MM.1S (cell line): ENCODE data around the gene OLIG2.

Source experiments
- DNase-seq: peaks from one replicate; pipeline ENCODE4 v3.0.0-alpha.2; 2015
- H2AFZ ChIP-seq: fragments of 300-600 bp; sonication (generic); 2 replicates; pipeline ENCODE4 v1.6.0; 2016; ENCODE audit warnings: antibody characterized with exemption, low read length
- H3F3A ChIP-seq: fragments of 300-600 bp; sonication (generic); 2 replicates; pipeline ENCODE4 v1.6.1; 2016; ENCODE audit warnings: mild to moderate bottlenecking, antibody characterized with exemption, low read length, moderate library complexity, mixed read lengths; ENCODE audit not compliant: insufficient read depth
- H3K27ac ChIP-seq: fragments of 300-600 bp; sonication (generic); 2 replicates; pipeline ENCODE4 v1.5.1; 2016; ENCODE audit warnings: mild to moderate bottlenecking, low read length
- H3K27me3 ChIP-seq: fragments of 300-600 bp; sonication (generic); replicated peaks from 2 replicates; pipeline ENCODE4 v1.6.0; 2016; ENCODE audit warnings: low read length; ENCODE audit not compliant: insufficient read depth
- H3K36me3 ChIP-seq: fragments of 300-600 bp; sonication (generic); replicated peaks from 2 replicates; pipeline ENCODE4 v1.6.1; 2016; ENCODE audit warnings: mild to moderate bottlenecking, low read length, mixed read lengths; ENCODE audit not compliant: insufficient read depth
- H3K4me1 ChIP-seq: fragments of 300-600 bp; sonication (generic); 2 replicates; pipeline ENCODE4 v1.6.1; 2016; ENCODE audit warnings: low read length, mixed read lengths
- H3K4me2 ChIP-seq: fragments of 300-600 bp; sonication (generic); 2 replicates; pipeline ENCODE4 v1.6.0; 2016; ENCODE audit warnings: low read depth, low read length
- H3K4me3 ChIP-seq: fragments of 300-600 bp; sonication (generic); 2 replicates; pipeline ENCODE4 v1.5.1; 2016; ENCODE audit warnings: low read length, mixed read lengths
- H3K79me2 ChIP-seq: fragments of 300-600 bp; sonication (generic); 2 replicates; pipeline ENCODE4 v1.6.1; 2016; ENCODE audit warnings: mixed run types, low read length, mixed read lengths
- H3K9ac ChIP-seq: fragments of 300-600 bp; sonication (generic); 2 replicates; pipeline ENCODE4 v1.6.1; 2016; ENCODE audit warnings: low read length, mixed read lengths
- H3K9me2 ChIP-seq: fragments of 300-600 bp; sonication (generic); replicated peaks from 2 replicates; pipeline ENCODE4 v1.6.1; 2016; ENCODE audit warnings: mild to moderate bottlenecking, low read length, mixed read lengths; ENCODE audit not compliant: insufficient read depth
- H3K9me3 ChIP-seq: fragments of 300-600 bp; sonication (generic); replicated peaks from 2 replicates; pipeline ENCODE4 v1.6.1; 2016; ENCODE audit warnings: mild to moderate bottlenecking, low read length, mixed read lengths; ENCODE audit not compliant: insufficient read depth
- H4K20me1 ChIP-seq: fragments of 300-600 bp; sonication (generic); 2 replicates; pipeline ENCODE4 v1.6.1; 2016; ENCODE audit warnings: mild to moderate bottlenecking, low read length, moderate library complexity, mixed read lengths; ENCODE audit not compliant: insufficient read depth
- EZH2 ChIP-seq: fragments of 300-600 bp; sonication (generic); optimal IDR thresholded peaks from 2 replicates; pipeline ENCODE3; 2017; ENCODE audit warnings: low read depth, mild to moderate bottlenecking, antibody characterized with exemption, low read length, mixed read lengths
- EZH2phosphoT487 ChIP-seq: fragments of 300-600 bp; sonication (generic); IDR thresholded peaks from 2 replicates; pipeline ENCODE4 v1.6.1; 2018; ENCODE audit warnings: antibody characterized with exemption, low read length
- TF ChIP-seq, protein P1 (sequence below): fragments of 300-600 bp; sonication (generic); IDR thresholded peaks from 2 replicates; pipeline ENCODE4 v1.5.1; 2016; ENCODE audit warnings: antibody characterized with exemption, low read length, mixed read lengths

Gene OLIG2

DNA sequence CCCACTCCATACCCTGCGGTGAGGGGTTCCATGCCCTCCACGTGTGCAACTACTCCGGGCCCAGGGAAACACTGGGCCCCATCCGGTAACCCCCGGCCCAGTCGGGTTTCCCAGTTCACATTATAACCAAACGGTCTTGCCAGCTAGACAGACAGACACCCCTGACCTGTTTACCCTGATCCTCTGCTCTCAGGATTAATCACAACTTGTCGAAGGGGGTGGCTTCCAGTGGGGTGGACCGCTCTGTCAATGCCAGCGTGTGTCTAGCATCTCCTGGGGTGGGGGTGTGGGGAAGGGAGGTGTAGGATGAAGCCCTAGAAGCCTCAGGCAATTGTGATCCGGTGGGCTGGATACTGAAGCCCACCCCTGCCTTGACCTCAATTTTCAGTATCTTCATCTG is 4.6 kb upstream of the OLIG2 start:
- TF ChIP-seq, protein P1, sequence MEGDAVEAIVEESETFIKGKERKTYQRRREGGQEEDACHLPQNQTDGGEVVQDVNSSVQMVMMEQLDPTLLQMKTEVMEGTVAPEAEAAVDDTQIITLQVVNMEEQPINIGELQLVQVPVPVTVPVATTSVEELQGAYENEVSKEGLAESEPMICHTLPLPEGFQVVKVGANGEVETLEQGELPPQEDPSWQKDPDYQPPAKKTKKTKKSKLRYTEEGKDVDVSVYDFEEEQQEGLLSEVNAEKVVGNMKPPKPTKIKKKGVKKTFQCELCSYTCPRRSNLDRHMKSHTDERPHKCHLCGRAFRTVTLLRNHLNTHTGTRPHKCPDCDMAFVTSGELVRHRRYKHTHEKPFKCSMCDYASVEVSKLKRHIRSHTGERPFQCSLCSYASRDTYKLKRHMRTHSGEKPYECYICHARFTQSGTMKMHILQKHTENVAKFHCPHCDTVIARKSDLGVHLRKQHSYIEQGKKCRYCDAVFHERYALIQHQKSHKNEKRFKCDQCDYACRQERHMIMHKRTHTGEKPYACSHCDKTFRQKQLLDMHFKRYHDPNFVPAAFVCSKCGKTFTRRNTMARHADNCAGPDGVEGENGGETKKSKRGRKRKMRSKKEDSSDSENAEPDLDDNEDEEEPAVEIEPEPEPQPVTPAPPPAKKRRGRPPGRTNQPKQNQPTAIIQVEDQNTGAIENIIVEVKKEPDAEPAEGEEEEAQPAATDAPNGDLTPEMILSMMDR, result no peak
- no peak for TF ChIP-seq EZH2phosphoT487
- TF ChIP-seq EZH2, result no peak
- Histone ChIP-seq H3K4me2 (no peak overlapping the region), H3F3A (no peaks in the 10 kb centered on the region), H3K9me3 (no peaks in the 10 kb centered on the region), H3K9me2 (no peaks in the 10 kb centered on the region), H3K9ac (no peak overlapping the region), H3K4me3 (no peak overlapping the region), H4K20me1 (no peaks in the 10 kb centered on the region), H3K27me3 (peaks cover 76% of the 10 kb centered on the region), H3K79me2 (no peaks in the 10 kb centered on the region), H3K36me3 (no peaks in the 10 kb centered on the region), H2AFZ (no peak overlapping the region), H3K27ac (no peak overlapping the region), H3K4me1 (no peaks in the 10 kb centered on the region)
- no peak for DNase-seq

GRCh38 chr21:33021667-33022066 is 4.1 kb upstream of the OLIG2 start:
- Histone ChIP-seq H3F3A (no peaks in the 10 kb centered on the region), H3K79me2 (no peaks in the 10 kb centered on the region), H3K9ac (no peak overlapping the region), H3K4me2 (no peak overlapping the region), H3K9me2 (no peaks in the 10 kb centered on the region), H3K27me3 (peaks cover 82% of the 10 kb centered on the region), H3K27ac (no peak overlapping the region), H3K4me1 (no peaks in the 10 kb centered on the region), H4K20me1 (no peaks in the 10 kb centered on the region), H3K4me3 (no peak overlapping the region), H3K9me3 (no peaks in the 10 kb centered on the region), H3K36me3 (no peaks in the 10 kb centered on the region), H2AFZ (no peak overlapping the region)
- no peak for DNase-seq
- TF ChIP-seq, protein P1, result no peak
- TF ChIP-seq EZH2phosphoT487 (no peak), EZH2 (no peak)

- H3K9me3 ChIP-seq, result no peaks in the 10 kb centered on the region
- TF ChIP-seq EZH2phosphoT487 (no peak), EZH2 (peak; percentile 60)
- TF ChIP-seq, protein P1, result no peak
Measured at GRCh38 chr21:33022489-33022827, 3.3 kb upstream of the OLIG2 start.

More at GRCh38 chr21:33022489-33022827, 3.3 kb upstream of the OLIG2 start:
- Histone ChIP-seq H2AFZ (no peak overlapping the region), H3K9ac (no peak overlapping the region), H3K36me3 (no peaks in the 10 kb centered on the region), H3K4me2 (no peak overlapping the region), H3K79me2 (no peaks in the 10 kb centered on the region), H4K20me1 (no peaks in the 10 kb centered on the region), H3K4me3 (no peak overlapping the region), H3K9me2 (no peaks in the 10 kb centered on the region), H3F3A (no peaks in the 10 kb centered on the region), H3K4me1 (no peaks in the 10 kb centered on the region), H3K27me3 (peaks cover 85% of the 10 kb centered on the region), H3K27ac (no peak overlapping the region)
- DNase-seq, result no peak
